ENCODE results near the gene ZFP2. TPM values are rescaled to one million over a fixed set of nuclear protein-coding genes. Genes with fewer than 3 reads are reported as not detected.
A peak's percentile ranks its signal among the peaks of the same experiment; 100 is the strongest.

The ZFP2 gene
- total RNA-seq, 1 experiment from 2014 or later: 5.0 TPM

DNA sequence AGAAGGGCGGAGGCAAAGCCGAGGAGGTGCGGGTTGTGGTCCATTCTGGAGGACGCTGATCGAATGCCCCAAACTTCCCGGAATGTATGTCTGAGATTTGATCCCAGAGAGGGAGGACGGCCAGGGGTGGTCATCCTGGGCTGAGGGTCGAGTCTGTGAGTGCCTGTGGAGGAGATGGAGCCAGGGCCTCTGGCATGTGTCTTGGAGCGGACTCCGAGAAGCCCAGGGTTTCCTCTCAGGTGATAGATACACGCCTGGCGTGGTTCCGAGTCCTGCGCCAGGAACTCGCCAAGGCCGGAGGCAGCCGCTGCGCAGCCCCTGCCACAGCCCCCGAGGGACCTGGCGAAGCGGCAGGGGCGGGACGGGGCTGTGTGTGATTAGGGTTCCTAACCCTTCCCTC, 45.6 kb downstream of the ZFP2 start:
- peak; percentile 48 for DNase-seq (ENCODE audit: low spot score)
- in situ Hi-C loops (cut with HindIII; ENCODE audit: low sequenced_read_pairs): no loop called here

GRCh38 chr5:178965465-178966055, 69.8 kb downstream of the ZFP2 start:
- DNase-seq (ENCODE audit: low spot score): no peak
- in situ Hi-C loops (cut with HindIII; ENCODE audit: low sequenced_read_pairs): no loop called here

GRCh38 chr5:178981381-178981780, 85.7 kb downstream of the ZFP2 start:
- in situ Hi-C loops (cut with HindIII; ENCODE audit: low sequenced_read_pairs): no loop called here
- no peak for DNase-seq (ENCODE audit: low spot score)

Other genes with a start within 250 kb of the ZFP2 start
- gene ZNF354A, start 165.3 kb upstream of the ZFP2 start, total RNA-seq (2014; rRNA removed; shearing (Covaris generic)): 3.7 and 7.9 TPM in 2 replicates
- gene ZNF354B, start 36.0 kb upstream of the ZFP2 start, total RNA-seq (2014; rRNA removed; shearing (Covaris generic)): 10.4 and 16.8 TPM in 2 replicates
- not detected in 2 replicates for gene ZNF454, start 45.3 kb downstream of the ZFP2 start, total RNA-seq (2014; rRNA removed; shearing (Covaris generic))
- not detected in 2 replicates for gene GRM6, start 99.4 kb downstream of the ZFP2 start, total RNA-seq (2014; rRNA removed; shearing (Covaris generic))
- gene ZNF879, start 127.9 kb downstream of the ZFP2 start, total RNA-seq (2014; rRNA removed; shearing (Covaris generic)): 1.4 and 3.5 TPM in 2 replicates
- gene ZNF354C, start 164.5 kb downstream of the ZFP2 start, total RNA-seq (2014; rRNA removed; shearing (Covaris generic)): 0.24 and 0.43 TPM in 2 replicates